SU-DHL-6 (cell line): Measurements from ENCODE around the gene BFAR.
"Not testable (repeated sequence)": the region's sequence is repeated elsewhere in the genome, so short reads cannot be mapped to it uniquely, and the experiment has no call there.

Experiments used
- H2AFZ ChIP-seq: fragments of 200-600 bp; sonication (generic); 2 replicates; pipeline ENCODE4 v1.6.1; 2014; ENCODE audit warnings: low read depth, mild to moderate bottlenecking, moderate library complexity, mixed read lengths, antibody characterized with exemption, low read length; ENCODE audit not compliant: severe bottlenecking
- H3F3A ChIP-seq: fragments of 200-600 bp; shearing (Covaris generic); 2 replicates; pipeline ENCODE4 v1.6.0; 2016; ENCODE audit warnings: antibody characterized with exemption, mild to moderate bottlenecking; ENCODE audit not compliant: insufficient read depth
- H3K27ac ChIP-seq: fragments of 200-600 bp; sonication (generic); 2 replicates; pipeline ENCODE4 v1.5.1; 2016; ENCODE audit warnings: low read depth, mild to moderate bottlenecking, low read length, moderate library complexity, mixed read lengths
- H3K27me3 ChIP-seq: fragments of 200-600 bp; sonication (generic), shearing (Covaris generic); 2 replicates; pipeline ENCODE4 v1.6.0; 2014; ENCODE audit warnings: mild to moderate bottlenecking, low read length
- H3K36me3 ChIP-seq: fragments of 200-600 bp; sonication (generic); 2 replicates; pipeline ENCODE4 v1.6.1; 2014; ENCODE audit warnings: mild to moderate bottlenecking, low read length, mixed read lengths
- H3K4me2 ChIP-seq: fragments of 300-600, 200-600 bp; shearing (Covaris generic), sonication (generic); 2 replicates; pipeline ENCODE4 v1.6.0; 2014; ENCODE audit warnings: low read length, low read depth, mild to moderate bottlenecking; ENCODE audit not compliant: poor library complexity, severe bottlenecking
- H3K4me3 ChIP-seq: fragments of 200-600 bp; sonication (generic); 2 replicates; pipeline ENCODE4 v1.5.1; 2014; ENCODE audit warnings: antibody characterized with exemption, low read length, mild to moderate bottlenecking, mixed read lengths; ENCODE audit not compliant: insufficient read depth, poor library complexity, severe bottlenecking
- H3K79me2 ChIP-seq: fragments of 200-600 bp; sonication (generic); 2 replicates; pipeline ENCODE4 v1.6.1; 2014; ENCODE audit warnings: mild to moderate bottlenecking, low read length, moderate library complexity; ENCODE audit not compliant: insufficient read depth
- H3K9ac ChIP-seq: fragments of 200-600 bp; sonication (generic); 2 replicates; pipeline ENCODE4 v1.7.0; 2014; ENCODE audit warnings: mild to moderate bottlenecking, low read length
- H3K9me2 ChIP-seq: fragments of 200-600 bp; sonication (generic); replicated peaks from 2 replicates; pipeline ENCODE4 v1.6.1; 2014; ENCODE audit warnings: low read length; ENCODE audit not compliant: insufficient read depth
- H3K9me3 ChIP-seq: fragments of 200-600 bp; sonication (generic); 2 replicates; pipeline ENCODE4 v1.6.1; 2014; ENCODE audit warnings: low read length, mixed read lengths; ENCODE audit not compliant: insufficient read depth
- H4K20me1 ChIP-seq: fragments of 200-600 bp; sonication (generic); 2 replicates; pipeline ENCODE4 v1.6.1; 2014; ENCODE audit warnings: low read depth, mild to moderate bottlenecking, antibody characterized with exemption, low read length, moderate library complexity, mixed read lengths
- CTCF ChIP-seq: fragments of 200-600 bp; sonication (generic); IDR thresholded peaks from one replicate; pipeline ENCODE4 v1.5.1; 2017; ENCODE audit warnings: antibody characterized with exemption, mild to moderate bottlenecking, low read length, moderate library complexity; ENCODE audit not compliant: insufficient read depth, poor library complexity, severe bottlenecking
- EZH2phosphoT487 ChIP-seq: fragments of 200-600 bp; sonication (generic), shearing (Covaris generic); conservative IDR thresholded peaks from 2 replicates; pipeline ENCODE4 v1.6.1; 2018; ENCODE audit warnings: mild to moderate bottlenecking, antibody characterized with exemption, low read length, moderate library complexity, mixed read lengths

BFAR gene

GRCh38 chr16:14635395-14636165 lies 2.8 kb downstream of the BFAR start:
- peaks cover under 1% of the 10 kb centered on the region; the same call in 1 of the 2 replicates for H3F3A ChIP-seq
- H4K20me1 ChIP-seq = peaks cover 22% of the 10 kb centered on the region
- H3K9ac ChIP-seq = no peak overlapping the region
- H3K27me3 ChIP-seq = no peaks in the 10 kb centered on the region
- H3K4me2 ChIP-seq = no peak overlapping the region
- H3K36me3 ChIP-seq = peaks cover 5% of the 10 kb centered on the region
- no peak overlapping the region for H3K4me3 ChIP-seq
- no peak overlapping the region for H3K27ac ChIP-seq
- TF ChIP-seq CTCF (no peak), EZH2phosphoT487 (no peak)
- H3K9me3 ChIP-seq = no peaks in the 10 kb centered on the region
- H3K9me2 ChIP-seq = no peaks in the 10 kb centered on the region
- H2AFZ ChIP-seq = no peak overlapping the region
- H3K79me2 ChIP-seq = peaks cover 76% of the 10 kb centered on the region

- not testable (repeated sequence) for H3K36me3 ChIP-seq, H3K9ac ChIP-seq, H3K4me3 ChIP-seq, H3K9me3 ChIP-seq, H3K27ac ChIP-seq, H3K27me3 ChIP-seq, H2AFZ ChIP-seq, H3K9me2 ChIP-seq, H3K4me2 ChIP-seq, H3F3A ChIP-seq
- Histone ChIP-seq H3K79me2 (peaks cover 84% of the 10 kb centered on the region), H4K20me1 (peaks cover 22% of the 10 kb centered on the region)
Measured at GRCh38 chr16:14636179-14636950, 3.6 kb downstream of the BFAR start.

GRCh38 chr16:14636951-14637240 lies 4.1 kb downstream of the BFAR start:
- not testable (repeated sequence) for H3K9ac ChIP-seq, H3K9me2 ChIP-seq, H3K4me2 ChIP-seq, H3K4me3 ChIP-seq, H3F3A ChIP-seq, H3K36me3 ChIP-seq, H2AFZ ChIP-seq, H3K27me3 ChIP-seq, H3K27ac ChIP-seq, H3K9me3 ChIP-seq
- peaks cover 89% of the 10 kb centered on the region for H3K79me2 ChIP-seq
- H4K20me1 ChIP-seq = peaks cover 25% of the 10 kb centered on the region

GRCh38 chr16:14640538-14640937 lies 7.8 kb downstream of the BFAR start:
- H3K27me3 ChIP-seq = no peaks in the 10 kb centered on the region
- H3K9ac ChIP-seq = no peak overlapping the region
- TF ChIP-seq CTCF = no peak
- H3K79me2 ChIP-seq = peaks cover 97% of the 10 kb centered on the region
- no peak overlapping the region for H3K4me3 ChIP-seq
- peaks cover 17% of the 10 kb centered on the region for H3K36me3 ChIP-seq
- H3K9me2 ChIP-seq = no peaks in the 10 kb centered on the region
- no peak overlapping the region for H3K4me2 ChIP-seq
- H3F3A ChIP-seq = 0 out of 2 replicates have a peak, but pooled peaks cover 3% of the 10 kb centered on the region
- H2AFZ ChIP-seq = no peak overlapping the region
- H4K20me1 ChIP-seq = peaks cover 12% of the 10 kb centered on the region
- H3K9me3 ChIP-seq = no peaks in the 10 kb centered on the region
- no peak overlapping the region for H3K27ac ChIP-seq
